Glomerular visceral epithelial cell (primary cell): ENCODE data around the gene HHEX.
"Not testable (repeated sequence)": the region's sequence is repeated elsewhere in the genome, so short reads cannot be mapped to it uniquely, and the experiment has no call there.

ENCODE experiments used
- DNase-seq: peaks from one replicate; pipeline ENCODE4 v3.0.0-alpha.2; 2016; ENCODE audit errors: extremely low spot score

Gene HHEX

DNA sequence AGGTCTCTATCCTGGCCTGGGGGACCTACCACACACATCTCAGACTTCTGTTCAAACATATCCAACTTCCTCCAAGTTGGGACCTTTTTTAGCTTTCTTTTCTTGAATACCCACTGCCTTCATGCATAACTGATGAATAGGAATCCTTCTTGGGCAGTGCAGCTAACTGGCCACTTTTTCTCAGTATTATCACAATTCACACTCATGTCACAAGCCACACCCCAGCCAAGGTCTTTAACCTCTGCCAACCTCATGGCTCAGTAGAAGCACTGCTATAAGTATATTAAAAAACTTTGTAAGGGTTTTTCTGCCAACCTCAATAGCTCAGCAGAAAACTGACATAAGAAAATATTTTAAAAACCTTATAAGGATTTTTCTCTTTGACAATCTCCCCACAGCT is 44.5 kb downstream of the HHEX start:
- DNase-seq, result no peak

DNA sequence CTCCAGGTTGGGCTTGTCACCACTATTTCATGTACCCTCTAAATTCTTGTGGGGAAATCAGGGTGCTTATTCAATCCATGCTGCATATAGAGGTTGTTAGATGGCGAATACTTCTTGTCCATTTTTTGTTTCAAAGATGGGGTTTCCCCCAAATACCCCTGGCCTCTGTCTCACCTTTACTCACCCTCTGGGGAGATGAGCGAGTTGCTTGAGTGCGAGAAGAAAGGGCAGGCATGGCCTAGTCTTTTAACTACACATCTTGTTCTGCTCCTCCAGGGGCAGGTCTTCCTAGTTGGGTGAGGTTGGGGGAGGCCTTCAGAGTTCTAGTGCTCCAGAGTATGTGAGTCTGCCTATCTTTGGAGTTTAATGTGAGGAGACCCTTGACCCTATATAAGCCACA is 46.2 kb downstream of the HHEX start:
- no peak for DNase-seq

DNA sequence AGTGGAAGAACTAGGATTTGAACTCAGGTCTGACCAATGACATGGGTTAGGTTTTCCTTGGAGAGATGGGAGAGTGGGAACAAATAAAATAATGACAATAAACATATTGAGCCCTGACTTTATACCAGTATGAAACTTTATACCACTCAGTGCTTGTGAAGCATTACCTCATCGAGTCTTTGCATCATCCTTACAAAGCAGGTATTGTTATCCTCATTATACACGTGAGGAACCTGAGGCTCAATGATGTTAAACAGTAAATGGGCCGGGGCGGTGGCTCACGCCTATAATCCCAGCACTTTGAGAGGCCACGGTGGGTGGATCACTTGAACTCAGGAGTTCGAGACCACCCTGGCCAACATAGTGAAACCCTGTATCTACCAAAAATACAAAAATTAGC is 47.7 kb downstream of the HHEX start:
- DNase-seq, result no peak

DNA sequence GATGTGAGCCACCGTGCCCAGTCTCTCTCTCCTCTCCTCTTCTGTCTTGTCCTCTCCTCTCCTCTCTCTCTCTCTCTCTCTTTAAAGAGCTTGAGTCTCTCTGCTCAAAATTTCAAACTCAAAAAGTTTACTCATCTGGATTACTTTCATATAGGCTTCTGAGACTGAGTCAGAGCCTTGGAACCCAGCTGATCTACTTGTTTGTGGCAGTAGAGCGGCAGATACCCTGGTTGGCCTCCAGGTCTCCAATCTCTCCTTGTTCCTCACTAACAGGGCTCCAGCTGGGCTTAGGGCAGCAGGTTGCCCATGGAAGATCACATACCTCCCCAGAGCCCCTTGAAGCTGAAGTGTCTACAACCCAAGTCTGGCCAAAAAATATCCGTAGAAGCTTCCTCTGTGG is 51.0 kb downstream of the HHEX start:
- no peak for DNase-seq

DNA sequence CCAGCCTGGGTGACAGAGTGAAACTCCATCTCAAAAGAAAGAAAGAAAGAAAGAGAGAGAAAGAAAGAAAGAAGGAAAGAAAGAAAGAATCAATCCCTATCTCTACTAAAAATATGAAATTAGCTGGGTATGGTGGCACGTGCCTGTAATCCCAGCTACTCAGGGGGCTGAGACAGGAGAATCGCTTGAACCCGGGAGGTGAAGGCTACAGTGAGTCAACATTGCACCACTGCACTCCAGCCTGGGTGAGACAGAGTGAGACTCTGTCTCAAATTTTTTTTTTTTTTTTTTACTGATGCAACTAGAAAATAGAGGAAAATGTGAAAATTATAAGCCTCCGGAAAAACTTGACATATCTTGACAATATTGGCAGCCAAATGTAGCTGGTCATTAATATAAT is 52.0 kb downstream of the HHEX start:
- DNase-seq, result not testable (repeated sequence)

DNA sequence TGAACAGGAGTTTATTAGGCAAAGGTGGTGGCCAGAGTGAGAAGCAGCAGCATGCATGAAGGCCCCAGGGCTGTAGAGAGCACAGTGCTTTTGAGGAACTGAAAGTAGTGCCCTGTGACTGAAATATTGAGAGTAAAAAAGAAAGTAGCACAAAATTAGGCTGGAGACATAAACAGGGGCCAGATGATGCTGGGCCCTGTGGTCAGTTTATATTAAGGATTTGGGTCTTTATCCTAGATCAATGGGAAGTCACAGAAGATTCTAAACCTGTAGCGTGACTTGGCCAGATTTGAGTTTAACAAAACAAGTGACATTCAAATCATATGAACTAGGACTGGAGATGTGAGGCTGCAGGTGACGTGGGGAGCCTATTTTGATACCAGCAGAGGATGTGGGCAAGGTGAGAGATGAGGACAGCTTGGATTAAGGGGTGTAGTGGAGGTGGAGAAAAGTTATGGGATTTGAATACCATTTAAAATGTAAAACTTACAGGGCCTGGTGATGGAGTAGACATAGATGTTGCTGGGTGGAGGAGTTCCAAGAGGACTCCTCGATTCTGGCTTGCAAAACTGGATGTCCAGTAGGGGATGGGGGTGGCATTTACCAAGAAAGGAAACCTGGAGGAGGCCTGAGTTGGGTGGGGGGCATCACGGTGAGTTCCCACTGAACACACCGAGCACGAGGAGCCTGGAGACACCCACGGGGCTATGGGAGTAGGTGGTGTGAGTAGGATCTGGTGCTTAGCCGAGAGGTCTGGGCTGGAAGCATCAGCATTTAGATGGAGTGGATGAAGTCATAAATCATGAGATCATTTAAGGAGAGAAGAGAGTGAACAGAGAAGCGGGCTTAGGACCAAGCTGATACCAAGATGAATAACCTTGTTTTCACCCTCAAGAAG is 52.8 kb downstream of the HHEX start:
- DNase-seq, result no peak
